HT-29 (cell line): ENCODE data around the gene AP3B1. TPM values are rescaled to one million over a fixed set of nuclear protein-coding genes. Genes with fewer than 3 reads are reported as not detected.

Source experiments
- DNase-seq: peaks from one replicate; pipeline ENCODE4 v3.0.0-alpha.2; 2015; ENCODE audit warnings: low spot score
- small RNA-seq: library from RNA; depleted of rRNA; stranded (forward); fragments of <200 nt; gene quantifications from one replicate; pipeline ENCODE3, GENCODE V24; 2014
- total RNA-seq: library from RNA; depleted of rRNA; stranded (reverse); fragments of >200 nt; shearing (Covaris generic); gene quantifications from 2 replicates; pipeline ENCODE4 v1.2.3, GENCODE V29; 2014; rRNA removed

The AP3B1 gene
- total RNA-seq, 1 experiment from 2014 or later, result 20.0 TPM

- DNase-seq, result no peak
Measured at GRCh38 chr5:77981820-77982219, 312.7 kb downstream of the AP3B1 start.

- DNase-seq, result no peak
Measured at GRCh38 chr5:77974576-77974975, 319.9 kb downstream of the AP3B1 start.

- no peak for DNase-seq
Measured at GRCh38 chr5:77973253-77973609, 321.3 kb downstream of the AP3B1 start.

GRCh38 chr5:77972469-77973252, 321.8 kb downstream of the AP3B1 start:
- DNase-seq, result no peak

GRCh38 chr5:77971776-77972468, 322.6 kb downstream of the AP3B1 start:
- no peak for DNase-seq

- no peak for DNase-seq
Measured at GRCh38 chr5:77970891-77971290, 323.6 kb downstream of the AP3B1 start.

GRCh38 chr5:77963795-77964194, 330.7 kb downstream of the AP3B1 start:
- no peak for DNase-seq

- no peak for DNase-seq
Measured at GRCh38 chr5:77960863-77961396, 333.6 kb downstream of the AP3B1 start.

GRCh38 chr5:77960305-77960704, 334.2 kb downstream of the AP3B1 start:
- DNase-seq, result no peak

- DNase-seq, result no peak
Measured at GRCh38 chr5:77958642-77959330, 335.7 kb downstream of the AP3B1 start.

GRCh38 chr5:77957931-77958521, 336.5 kb downstream of the AP3B1 start:
- DNase-seq, result no peak

- DNase-seq, result no peak
Measured at GRCh38 chr5:77957516-77957915, 337.0 kb downstream of the AP3B1 start.

GRCh38 chr5:77957081-77957480, 337.4 kb downstream of the AP3B1 start:
- no peak for DNase-seq

GRCh38 chr5:77955577-77955976, 338.9 kb downstream of the AP3B1 start:
- DNase-seq, result no peak

GRCh38 chr5:77953374-77953773, 341.1 kb downstream of the AP3B1 start:
- DNase-seq, result no peak

GRCh38 chr5:77952636-77953212, 341.8 kb downstream of the AP3B1 start:
- no peak for DNase-seq

Small RNA genes lying within 50 kb of the gene (small RNA-seq; reads per million reads assigned to genes)
- not detected for gene RF00019
- gene RNU6-183P, result not detected

Other genes with a start within 250 kb of the AP3B1 start
- gene SCAMP1, start 65.9 kb upstream of the AP3B1 start, total RNA-seq, result 10.9 and 12.7 TPM in 2 replicates